Memory B cell (primary cell): Measurements from ENCODE around the gene TTC33.
"Not testable (repeated sequence)": the region's sequence is repeated elsewhere in the genome, so short reads cannot be mapped to it uniquely, and the experiment has no call there.

Experiments
- ATAC-seq: fragments of 150-1000 bp; cut with Tn5 transposase; 2 replicates; pipeline ENCODE4 v1.10.0; 2021; ENCODE audit warnings: low read depth, mild to moderate bottlenecking, moderate library complexity
- DNase-seq, 2 donors: peaks; one replicate each; pipeline ENCODE4 v3.0.0; 2022; ENCODE audit warnings: low spot score in 2 of 2
- H3K27ac Mint-ChIP-seq: one replicate; pipeline ENCODE4 v1.8.0; 2022; ENCODE audit warnings: mild to moderate bottlenecking, moderate library complexity, mixed read lengths
- H3K27me3 Mint-ChIP-seq: one replicate; pipeline ENCODE4 v1.8.0; 2022; ENCODE audit warnings: mixed read lengths
- H3K36me3 Mint-ChIP-seq: one replicate; pipeline ENCODE4 v1.8.0; 2022; ENCODE audit warnings: mild to moderate bottlenecking, mixed read lengths
- H3K4me1 Mint-ChIP-seq: one replicate; pipeline ENCODE4 v1.8.0; 2022; ENCODE audit warnings: mixed read lengths
- H3K4me3 Mint-ChIP-seq: one replicate; pipeline ENCODE4 v1.8.0; 2022; ENCODE audit warnings: mild to moderate bottlenecking, moderate library complexity, mixed read lengths
- H3K9me3 Mint-ChIP-seq: one replicate; pipeline ENCODE4 v1.8.0; 2022; ENCODE audit warnings: mixed read lengths

TTC33 gene

GRCh38 chr5:40676613-40677343 lies 79.0 kb downstream of the TTC33 start:
- Mint-ChIP-seq H3K4me3 (no peak overlapping the region), H3K27ac (no peak overlapping the region), H3K36me3 (peaks cover under 1% of the 10 kb centered on the region), H3K9me3 (no peaks in the 10 kb centered on the region), H3K4me1 (peaks cover 27% of the 10 kb centered on the region), H3K27me3 (no peaks in the 10 kb centered on the region)
- DNase-seq (no peak), ATAC-seq (no peak)

DNA sequence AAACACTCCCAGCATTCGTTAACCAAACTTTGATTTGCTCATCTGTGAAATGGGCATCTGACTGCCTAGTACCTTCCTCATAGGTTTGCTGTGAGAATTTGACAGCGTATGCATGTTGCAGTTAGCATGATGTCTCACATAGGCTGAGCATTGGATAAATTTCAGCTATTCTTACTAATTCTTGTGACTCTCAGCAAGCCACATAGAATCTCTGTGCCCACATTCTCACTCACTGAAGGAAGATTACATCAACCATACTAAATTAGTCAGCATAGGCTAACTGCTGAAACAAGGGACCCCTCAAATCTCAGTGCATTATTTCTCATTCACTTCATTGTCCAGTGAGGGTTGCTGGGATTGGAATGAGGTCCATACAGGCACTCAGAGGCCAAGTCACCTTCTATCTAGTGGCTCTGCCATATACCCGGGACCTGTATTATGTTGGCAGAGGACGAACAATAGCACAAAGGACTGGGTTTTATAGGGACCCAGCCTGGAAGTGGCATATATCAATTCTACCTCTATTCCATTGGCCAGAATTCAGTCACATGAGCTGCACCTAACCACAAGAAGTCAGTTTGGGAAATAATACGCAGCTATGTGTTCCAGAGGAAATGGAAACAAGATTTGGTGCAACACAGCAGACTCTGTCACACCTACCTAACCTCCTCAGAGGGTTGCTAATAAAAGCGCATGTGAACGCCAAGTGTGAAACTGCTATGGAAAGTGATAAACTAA lies 80.2 kb downstream of the TTC33 start:
- Mint-ChIP-seq H3K4me3 (no peak overlapping the region), H3K27ac (no peak overlapping the region), H3K36me3 (no peaks in the 10 kb centered on the region), H3K9me3 (no peaks in the 10 kb centered on the region), H3K4me1 (peaks cover 22% of the 10 kb centered on the region), H3K27me3 (no peaks in the 10 kb centered on the region)
- no peak for ATAC-seq
- DNase-seq: no peak

DNA sequence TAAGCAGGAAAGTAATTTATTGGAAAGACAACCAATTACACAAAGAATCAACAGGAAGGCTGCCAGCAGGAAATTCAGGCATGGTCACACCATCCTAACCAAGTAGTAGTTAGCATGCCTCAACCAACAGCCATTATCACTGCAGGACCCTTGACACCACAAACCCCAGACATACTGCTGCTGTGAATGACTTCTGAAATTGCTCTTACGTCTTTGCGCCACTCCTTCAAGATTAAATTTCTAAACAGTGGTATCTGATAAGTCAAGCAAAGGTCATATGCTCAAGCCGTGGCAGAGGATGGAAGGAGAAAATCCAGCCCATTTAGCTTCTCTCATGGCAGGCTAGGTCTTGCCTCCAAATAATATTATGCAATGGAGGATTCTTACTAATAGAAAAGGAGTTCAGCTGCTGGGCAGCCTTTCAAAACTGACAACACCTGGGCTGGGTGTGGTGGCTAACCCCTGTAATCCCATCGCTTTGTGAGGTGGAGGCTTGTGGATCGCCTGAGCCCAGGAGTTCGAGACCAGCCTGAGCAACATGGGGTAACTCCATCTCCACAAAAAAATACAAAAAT lies 81.0 kb downstream of the TTC33 start:
- DNase-seq (no peak), ATAC-seq (no peak)
- no peaks in the 10 kb centered on the region for H3K27me3 Mint-ChIP-seq
- no peak overlapping the region for H3K27ac Mint-ChIP-seq
- no peak overlapping the region for H3K4me3 Mint-ChIP-seq
- H3K9me3 Mint-ChIP-seq: no peaks in the 10 kb centered on the region
- peaks cover 18% of the 10 kb centered on the region for H3K4me1 Mint-ChIP-seq
- no peaks in the 10 kb centered on the region for H3K36me3 Mint-ChIP-seq

- peak; percentile 73 for ATAC-seq
- H3K4me1 Mint-ChIP-seq: peaks cover 9% of the 10 kb centered on the region
- no peaks in the 10 kb centered on the region for H3K27me3 Mint-ChIP-seq
- no peak overlapping the region for H3K27ac Mint-ChIP-seq
- H3K9me3 Mint-ChIP-seq: no peaks in the 10 kb centered on the region
- H3K36me3 Mint-ChIP-seq: no peaks in the 10 kb centered on the region
- no peak overlapping the region for H3K4me3 Mint-ChIP-seq
- DNase-seq: no peak
Observed at GRCh38 chr5:40672425-40672824, 83.3 kb downstream of the TTC33 start.

- H3K27ac Mint-ChIP-seq: no peak overlapping the region
- no peaks in the 10 kb centered on the region for H3K36me3 Mint-ChIP-seq
- no peaks in the 10 kb centered on the region for H3K9me3 Mint-ChIP-seq
- no peak for ATAC-seq
- DNase-seq: no peak
- no peak overlapping the region for H3K4me3 Mint-ChIP-seq
- H3K4me1 Mint-ChIP-seq: peaks cover 7% of the 10 kb centered on the region
- H3K27me3 Mint-ChIP-seq: no peaks in the 10 kb centered on the region
Observed at GRCh38 chr5:40669606-40670390, 86.0 kb downstream of the TTC33 start.

- DNase-seq (no peak), ATAC-seq (no peak)
- Mint-ChIP-seq H3K9me3 (no peaks in the 10 kb centered on the region), H3K27me3 (no peaks in the 10 kb centered on the region), H3K36me3 (no peaks in the 10 kb centered on the region), H3K27ac (no peak overlapping the region), H3K4me1 (peaks cover under 1% of the 10 kb centered on the region), H3K4me3 (no peak overlapping the region)
Observed at GRCh38 chr5:40667161-40667663, 88.5 kb downstream of the TTC33 start.

DNA sequence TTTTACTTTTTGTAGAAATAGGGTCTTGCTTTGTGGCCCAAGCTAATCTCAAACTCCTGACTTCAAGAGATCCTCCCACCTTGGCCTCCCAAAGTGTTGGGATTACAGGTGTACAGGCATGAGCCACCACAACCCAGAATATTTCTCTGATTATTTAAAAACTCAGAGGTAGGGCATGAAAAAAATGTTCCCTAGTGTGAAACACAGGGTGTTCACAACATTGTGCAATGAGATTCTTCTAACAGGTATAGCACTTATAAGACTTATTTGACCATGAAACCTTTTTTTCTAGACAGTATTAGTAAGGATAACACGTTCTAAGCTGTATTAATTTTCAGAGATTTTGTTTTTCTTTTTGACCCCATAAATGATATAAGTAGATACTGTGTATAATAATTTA lies 89.1 kb downstream of the TTC33 start:
- Mint-ChIP-seq H3K4me3 (no peak overlapping the region), H3K36me3 (no peaks in the 10 kb centered on the region), H3K27ac (no peak overlapping the region), H3K4me1 (no peaks in the 10 kb centered on the region), H3K27me3 (no peaks in the 10 kb centered on the region), H3K9me3 (no peaks in the 10 kb centered on the region)
- no peak for DNase-seq
- no peak for ATAC-seq

DNA sequence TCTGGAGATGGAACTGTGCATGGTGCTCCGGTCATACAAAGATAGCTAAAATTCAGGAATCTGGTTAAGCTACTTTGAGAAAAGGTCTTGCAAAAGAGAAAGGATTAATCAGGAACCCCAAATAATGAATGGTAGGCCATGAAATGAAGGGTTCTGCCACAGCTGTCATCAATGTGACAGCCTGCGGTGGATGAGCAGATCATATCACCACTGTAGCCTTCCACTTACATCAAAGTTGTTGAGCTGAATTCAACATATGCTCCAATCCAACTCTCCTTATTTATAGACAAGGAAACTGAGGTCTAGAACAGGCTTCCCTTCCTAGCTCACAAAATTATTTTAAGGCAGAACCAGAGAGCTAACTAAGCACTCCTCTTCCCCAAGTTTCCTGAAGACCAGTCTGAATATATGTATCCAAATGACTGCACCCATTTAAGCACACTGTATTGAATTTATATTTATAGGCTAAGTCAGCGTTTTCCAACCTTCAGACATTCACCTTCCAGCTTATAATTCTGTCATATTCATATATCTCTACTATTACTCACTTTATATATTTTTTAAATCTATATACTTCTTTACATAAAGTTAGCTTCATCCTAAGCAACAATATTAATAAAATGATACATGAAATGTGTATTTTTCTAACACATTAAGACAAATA lies 90.0 kb downstream of the TTC33 start:
- Mint-ChIP-seq H3K27ac (no peak overlapping the region), H3K9me3 (no peaks in the 10 kb centered on the region), H3K36me3 (no peaks in the 10 kb centered on the region), H3K4me3 (no peak overlapping the region), H3K27me3 (no peaks in the 10 kb centered on the region), H3K4me1 (no peaks in the 10 kb centered on the region)
- DNase-seq: no peak
- no peak for ATAC-seq

DNA sequence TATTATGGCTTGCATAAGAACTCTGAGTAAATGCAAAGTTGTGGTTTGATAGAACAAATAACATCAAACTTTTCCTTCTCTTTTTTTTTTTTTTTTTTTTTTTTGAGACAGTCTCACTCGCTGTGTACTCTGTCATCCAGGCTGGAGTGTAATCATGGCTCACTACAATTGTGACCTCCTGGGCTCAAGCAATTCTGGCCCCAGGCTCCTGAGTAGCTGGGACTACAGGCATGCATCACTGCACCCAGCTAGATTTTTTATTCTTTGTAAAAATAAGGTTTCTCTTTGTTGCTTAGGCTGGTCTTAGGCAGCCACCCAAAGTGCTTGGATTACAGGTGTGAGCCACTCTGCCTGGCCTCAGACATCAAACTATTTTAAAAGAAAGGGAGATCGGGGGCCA lies 95.0 kb downstream of the TTC33 start:
- Mint-ChIP-seq H3K27me3 (no peaks in the 10 kb centered on the region), H3K9me3 (no peaks in the 10 kb centered on the region), H3K36me3 (no peaks in the 10 kb centered on the region), H3K27ac (no peak overlapping the region), H3K4me3 (no peak overlapping the region), H3K4me1 (no peaks in the 10 kb centered on the region)
- DNase-seq: no peak
- no peak for ATAC-seq

DNA sequence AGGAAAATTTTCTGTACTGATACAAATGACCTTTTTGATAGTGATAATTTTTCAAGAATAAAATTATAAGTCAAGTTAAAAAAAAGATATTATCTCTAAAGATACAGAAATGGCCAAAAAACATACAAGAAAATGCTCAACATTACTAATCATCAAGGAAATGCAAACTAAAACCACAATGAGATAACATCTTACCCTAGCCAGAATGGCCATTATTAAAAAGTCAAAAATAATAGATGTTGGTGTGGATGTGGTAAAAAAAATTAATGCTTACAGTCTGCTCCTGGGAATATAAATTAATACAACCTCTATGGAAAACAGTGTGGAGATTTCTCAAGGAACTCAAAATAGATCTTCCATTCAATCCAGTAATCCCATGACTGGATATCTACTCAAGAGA lies 99.0 kb downstream of the TTC33 start:
- Mint-ChIP-seq H3K4me3 (no peak overlapping the region), H3K9me3 (no peaks in the 10 kb centered on the region), H3K4me1 (peaks cover 12% of the 10 kb centered on the region), H3K27me3 (no peaks in the 10 kb centered on the region), H3K36me3 (no peaks in the 10 kb centered on the region), H3K27ac (no peak overlapping the region)
- ATAC-seq (no peak), DNase-seq (no peak)

GRCh38 chr5:40656091-40656490 lies 99.7 kb downstream of the TTC33 start:
- not testable (repeated sequence) for H3K27me3 Mint-ChIP-seq, H3K36me3 Mint-ChIP-seq, DNase-seq, ATAC-seq, H3K4me3 Mint-ChIP-seq, H3K27ac Mint-ChIP-seq, H3K9me3 Mint-ChIP-seq
- peaks cover 12% of the 10 kb centered on the region for H3K4me1 Mint-ChIP-seq

DNA sequence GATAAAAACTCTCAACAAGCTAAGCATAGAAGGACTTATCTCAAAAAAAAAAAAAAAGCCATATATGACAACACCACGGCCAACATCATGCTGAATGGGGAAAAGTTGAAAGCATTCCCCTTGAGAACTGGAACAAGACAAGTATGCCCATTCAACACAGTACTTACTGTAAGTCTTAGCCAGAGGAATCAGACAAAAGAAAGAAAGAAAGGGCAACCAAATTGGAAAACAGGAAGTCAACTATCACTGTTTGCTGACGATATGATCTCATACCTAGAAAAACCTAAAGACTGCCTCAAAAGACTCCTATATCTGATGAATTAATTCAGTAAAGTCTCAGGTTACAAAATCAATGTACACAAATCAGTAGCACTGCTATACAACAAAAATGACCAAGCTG lies 100.6 kb downstream of the TTC33 start:
- DNase-seq (no peak), ATAC-seq (no peak)
- Mint-ChIP-seq H3K4me3 (no peak overlapping the region), H3K4me1 (peaks cover 13% of the 10 kb centered on the region), H3K36me3 (no peaks in the 10 kb centered on the region), H3K27ac (no peak overlapping the region), H3K27me3 (no peaks in the 10 kb centered on the region), H3K9me3 (no peaks in the 10 kb centered on the region)

- H3K27me3 Mint-ChIP-seq: no peaks in the 10 kb centered on the region
- H3K27ac Mint-ChIP-seq: no peak overlapping the region
- peaks cover 17% of the 10 kb centered on the region for H3K4me1 Mint-ChIP-seq
- no peak for ATAC-seq
- H3K9me3 Mint-ChIP-seq: no peaks in the 10 kb centered on the region
- DNase-seq: no peak
- no peak overlapping the region for H3K4me3 Mint-ChIP-seq
- H3K36me3 Mint-ChIP-seq: no peaks in the 10 kb centered on the region
Observed at GRCh38 chr5:40654377-40654991, 101.3 kb downstream of the TTC33 start.
